GM13977 (cell line): Measurements from ENCODE around the gene DMD.
A peak's percentile ranks its signal among the peaks of the same experiment; 100 is the strongest.

Experiments used
- DNase-seq: peaks from one replicate; pipeline ENCODE4 v3.0.0; 2012; ENCODE audit warnings: low spot score
- CTCF ChIP-seq: IDR thresholded peaks from 2 replicates; pipeline ENCODE4 v1.5.1; 2012; ENCODE audit warnings: mild to moderate bottlenecking, control low read depth; ENCODE audit not compliant: insufficient read depth; ENCODE audit errors: extremely low read depth, missing control alignments
- in situ Hi-C: fragments of 300-500 bp; cut with MboI; formaldehyde crosslinking; loops from one replicate; pipeline ENCODE4 v1.12.0; 2022; ENCODE audit warnings: low sequenced_read_pairs, low pct_unique_long_range_greater_than_20kb, mixed read lengths, inconsistent platforms; ENCODE audit not compliant: unreplicated experiment

Gene DMD

GRCh38 chrX:31323658-31324057, 1887.7 kb downstream of the DMD start:
- peak; percentile 41 for DNase-seq
- in situ Hi-C loops: no loop called here
- no peak for TF ChIP-seq CTCF

DNA sequence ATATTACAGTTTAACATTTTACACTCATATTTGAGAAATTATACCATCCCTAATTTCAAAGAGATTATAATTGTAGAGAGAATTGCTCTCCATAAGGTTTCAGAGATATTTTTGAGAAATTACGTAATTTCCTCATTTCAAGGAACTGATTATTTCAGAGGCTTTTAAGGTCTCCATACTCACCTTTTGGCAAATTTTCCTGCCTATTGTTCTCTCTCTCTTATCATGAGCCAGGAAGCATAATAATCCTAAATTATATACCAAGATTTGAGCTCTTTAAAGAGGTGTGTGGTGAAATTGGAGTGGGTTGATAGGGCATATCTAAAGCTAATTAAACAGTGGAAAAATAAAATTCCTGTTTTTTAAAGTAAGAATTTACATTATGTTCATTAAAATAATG, 1890.6 kb downstream of the DMD start:
- in situ Hi-C loops: no loop called here
- no peak for DNase-seq
- TF ChIP-seq CTCF: no peak

- in situ Hi-C loops: no loop called here
- TF ChIP-seq CTCF: no peak
- no peak for DNase-seq
These were observed 1891.8 kb downstream of the DMD start for GRCh38 chrX:31319586-31319985.

GRCh38 chrX:31318866-31319265, 1892.5 kb downstream of the DMD start:
- no peak for TF ChIP-seq CTCF
- in situ Hi-C loops: no loop called here

GRCh38 chrX:31316340-31316991, 1894.9 kb downstream of the DMD start:
- in situ Hi-C loops: no loop called here
- no peak for DNase-seq
- TF ChIP-seq CTCF: no peak

More at GRCh38 chrX:31318866-31319265, 1892.5 kb downstream of the DMD start:
- DNase-seq: no peak

- in situ Hi-C loops: no loop called here
- no peak for TF ChIP-seq CTCF
- no peak for DNase-seq
These were observed 1896.4 kb downstream of the DMD start for GRCh38 chrX:31314921-31315320.

- no peak for DNase-seq
- no peak for TF ChIP-seq CTCF
- in situ Hi-C loops: no loop called here
These were observed 1903.4 kb downstream of the DMD start for GRCh38 chrX:31307952-31308351.
